GM19099 (cell line): Measurements from ENCODE around the gene HEATR1.

Experiments used
- POLR2A ChIP-seq: IDR thresholded peaks from 3 replicates; pipeline ENCODE4 v1.6.1; 2011; ENCODE audit warnings: low read depth; ENCODE audit not compliant: insufficient read length; ENCODE audit errors: extremely low read depth

HEATR1 gene

GRCh38 chr1:236514703-236515442, 89.4 kb downstream of the HEATR1 start:
- TF ChIP-seq POLR2A: no peak

- no peak for TF ChIP-seq POLR2A
Measured at GRCh38 chr1:236511735-236512418, 92.4 kb downstream of the HEATR1 start.

GRCh38 chr1:236509647-236510401, 94.5 kb downstream of the HEATR1 start:
- TF ChIP-seq POLR2A: no peak

GRCh38 chr1:236509203-236509602, 95.1 kb downstream of the HEATR1 start:
- no peak for TF ChIP-seq POLR2A

GRCh38 chr1:236508593-236509027, 95.7 kb downstream of the HEATR1 start:
- no peak for TF ChIP-seq POLR2A

GRCh38 chr1:236507022-236507700, 97.2 kb downstream of the HEATR1 start:
- no peak for TF ChIP-seq POLR2A

GRCh38 chr1:236502972-236503639, 101.2 kb downstream of the HEATR1 start:
- no peak for TF ChIP-seq POLR2A

GRCh38 chr1:236502579-236502971, 101.7 kb downstream of the HEATR1 start:
- no peak for TF ChIP-seq POLR2A

- no peak for TF ChIP-seq POLR2A
Measured at GRCh38 chr1:236501093-236501492, 103.2 kb downstream of the HEATR1 start.
